ENCODE measurements around the gene SHISA5.
A peak's percentile ranks its signal among the peaks of the same experiment; 100 is the strongest.

DNA sequence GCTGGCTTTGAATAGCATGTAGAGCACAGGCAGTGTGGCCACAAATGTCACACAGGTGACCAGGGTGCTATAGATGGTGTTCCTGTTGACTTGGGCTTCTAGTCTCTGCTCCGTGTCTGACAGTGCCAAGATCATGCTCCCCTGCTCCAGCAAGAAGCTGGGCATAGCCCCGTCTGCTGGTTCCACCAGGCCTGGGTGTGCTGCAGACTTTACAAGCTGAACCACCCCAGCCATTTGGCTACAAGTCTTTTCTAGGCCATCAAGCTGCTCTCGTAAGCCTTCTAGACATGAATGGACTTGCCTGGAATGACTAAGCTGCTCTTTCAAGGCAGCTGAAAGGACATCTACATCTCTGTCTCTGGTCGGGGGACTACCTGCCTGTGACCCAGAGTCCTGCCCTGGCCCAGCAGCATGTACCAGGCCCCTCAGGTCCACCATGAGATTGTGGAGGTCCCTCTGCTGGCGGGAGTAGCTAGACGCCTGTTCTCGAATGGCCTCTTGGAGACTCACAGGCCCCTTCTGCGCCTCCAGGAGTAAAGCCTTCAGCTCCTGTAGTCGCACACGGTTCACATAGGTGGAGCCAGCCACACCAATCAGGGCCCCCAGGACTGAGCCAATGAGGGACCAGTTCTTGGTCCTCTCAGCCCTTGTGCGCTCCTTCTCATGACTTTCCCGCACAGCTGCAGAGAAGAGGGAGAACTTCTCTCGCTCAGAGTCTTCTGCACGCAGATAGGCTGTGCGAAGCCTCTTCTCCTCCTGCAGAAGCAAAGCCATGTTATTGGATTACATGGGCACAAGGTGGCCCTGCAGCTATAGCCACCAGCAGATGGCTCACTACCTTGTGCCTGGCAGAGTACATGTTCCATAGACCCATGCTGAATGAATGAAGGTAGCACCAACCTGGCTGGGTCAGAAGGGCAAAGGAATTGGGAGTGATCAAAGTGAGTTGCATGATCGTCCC, 71.3 kb downstream of the SHISA5 start:
- TF ChIP-seq, protein P1, sequence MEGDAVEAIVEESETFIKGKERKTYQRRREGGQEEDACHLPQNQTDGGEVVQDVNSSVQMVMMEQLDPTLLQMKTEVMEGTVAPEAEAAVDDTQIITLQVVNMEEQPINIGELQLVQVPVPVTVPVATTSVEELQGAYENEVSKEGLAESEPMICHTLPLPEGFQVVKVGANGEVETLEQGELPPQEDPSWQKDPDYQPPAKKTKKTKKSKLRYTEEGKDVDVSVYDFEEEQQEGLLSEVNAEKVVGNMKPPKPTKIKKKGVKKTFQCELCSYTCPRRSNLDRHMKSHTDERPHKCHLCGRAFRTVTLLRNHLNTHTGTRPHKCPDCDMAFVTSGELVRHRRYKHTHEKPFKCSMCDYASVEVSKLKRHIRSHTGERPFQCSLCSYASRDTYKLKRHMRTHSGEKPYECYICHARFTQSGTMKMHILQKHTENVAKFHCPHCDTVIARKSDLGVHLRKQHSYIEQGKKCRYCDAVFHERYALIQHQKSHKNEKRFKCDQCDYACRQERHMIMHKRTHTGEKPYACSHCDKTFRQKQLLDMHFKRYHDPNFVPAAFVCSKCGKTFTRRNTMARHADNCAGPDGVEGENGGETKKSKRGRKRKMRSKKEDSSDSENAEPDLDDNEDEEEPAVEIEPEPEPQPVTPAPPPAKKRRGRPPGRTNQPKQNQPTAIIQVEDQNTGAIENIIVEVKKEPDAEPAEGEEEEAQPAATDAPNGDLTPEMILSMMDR (IDR thresholded peaks at IDR 0.05; ENCODE audit: control extremely low read depth in 1 of 3, insufficient read depth in 1 of 3, low read depth in 1 of 3, low read length in 3 of 3): peak in 2 of 3 experiments; percentile 43 to 73; a peak in 3 of 4 replicates
- TF ChIP-seq FOSL1 (IDR thresholded peaks at IDR 0.05; ENCODE audit: insufficient read depth, low read depth, low read length): no peak
- peak; percentile 29 to 44 for TF ChIP-seq RAD21 (IDR thresholded peaks at IDR 0.05 in 1 of 2, conservative IDR thresholded peaks at IDR 0.05 in 1 of 2; ENCODE audit: low read depth in 2 of 2, low read length in 2 of 2)
- no peak for TF ChIP-seq GABPA (IDR thresholded peaks at IDR 0.05; ENCODE audit: borderline replicate concordance, insufficient read depth, low read length)
- TF ChIP-seq, protein P2, sequence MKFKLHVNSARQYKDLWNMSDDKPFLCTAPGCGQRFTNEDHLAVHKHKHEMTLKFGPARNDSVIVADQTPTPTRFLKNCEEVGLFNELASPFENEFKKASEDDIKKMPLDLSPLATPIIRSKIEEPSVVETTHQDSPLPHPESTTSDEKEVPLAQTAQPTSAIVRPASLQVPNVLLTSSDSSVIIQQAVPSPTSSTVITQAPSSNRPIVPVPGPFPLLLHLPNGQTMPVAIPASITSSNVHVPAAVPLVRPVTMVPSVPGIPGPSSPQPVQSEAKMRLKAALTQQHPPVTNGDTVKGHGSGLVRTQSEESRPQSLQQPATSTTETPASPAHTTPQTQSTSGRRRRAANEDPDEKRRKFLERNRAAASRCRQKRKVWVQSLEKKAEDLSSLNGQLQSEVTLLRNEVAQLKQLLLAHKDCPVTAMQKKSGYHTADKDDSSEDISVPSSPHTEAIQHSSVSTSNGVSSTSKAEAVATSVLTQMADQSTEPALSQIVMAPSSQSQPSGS (IDR thresholded peaks at IDR 0.05; ENCODE audit: low read length): no peak

All from H1 (cell line).